NCI-H2107 treated with DMSO at 0.1 percent for 48 hours (cell line): ENCODE results near the gene THTPA.

ENCODE experiments used
- DNase-seq: peaks from one replicate; lab custom pipeline; 2025; ENCODE audit not compliant: unreplicated experiment; lab: John Stamatoyannopoulos, UW

THTPA gene, protein sequence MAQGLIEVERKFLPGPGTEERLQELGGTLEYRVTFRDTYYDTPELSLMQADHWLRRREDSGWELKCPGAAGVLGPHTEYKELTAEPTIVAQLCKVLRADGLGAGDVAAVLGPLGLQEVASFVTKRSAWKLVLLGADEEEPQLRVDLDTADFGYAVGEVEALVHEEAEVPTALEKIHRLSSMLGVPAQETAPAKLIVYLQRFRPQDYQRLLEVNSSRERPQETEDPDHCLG

DNA sequence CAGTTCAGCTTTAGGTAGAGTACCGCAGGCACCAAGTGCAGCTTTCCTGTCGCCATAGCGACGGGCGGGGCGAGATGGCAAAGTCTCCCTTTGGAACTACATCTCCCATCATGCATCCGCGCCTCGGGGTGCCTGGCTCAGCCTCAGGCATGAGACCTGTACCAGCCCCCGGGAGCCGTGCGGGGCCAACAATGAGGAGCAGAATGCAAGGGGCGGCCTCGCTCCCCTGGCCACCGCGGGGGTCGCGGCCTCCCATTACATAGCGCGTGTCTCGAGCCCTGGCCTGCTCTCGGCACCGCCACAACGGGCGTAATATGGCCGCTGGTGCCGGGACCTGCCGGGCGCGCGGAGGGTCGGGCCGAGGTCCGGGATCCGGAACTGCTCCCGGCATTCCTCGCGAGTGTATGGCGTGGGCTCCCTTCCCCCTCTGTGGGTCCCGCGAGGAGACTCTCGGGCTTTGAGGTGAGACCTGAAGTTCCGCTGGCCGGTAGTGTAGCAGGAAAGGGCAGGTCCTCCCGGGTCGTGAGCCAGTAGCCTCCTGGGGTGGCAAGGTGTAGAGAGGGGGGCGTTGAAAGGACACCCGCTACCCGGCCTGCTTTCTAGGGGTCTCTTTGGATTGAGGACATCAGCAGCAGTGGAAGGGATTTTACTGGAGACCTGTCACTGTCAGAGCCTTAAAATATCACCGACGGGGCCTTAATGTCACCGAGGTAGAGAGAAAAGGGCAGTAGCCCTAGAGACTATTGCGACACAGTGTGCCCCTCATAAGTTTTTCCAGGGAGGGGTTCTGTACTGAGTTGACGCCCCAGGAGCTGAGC, at the start of gene THTPA:
THTPA (plus strand) TSS at position 390 of the 818 bp plus-strand sequence. CDS start 487 bp downstream, outside the sequence.
- DNase-seq: peak; percentile 90

- peak; percentile 87 for DNase-seq
These were observed 43.9 kb upstream of the THTPA start for GRCh38 chr14:23512156-23512555.

DNA sequence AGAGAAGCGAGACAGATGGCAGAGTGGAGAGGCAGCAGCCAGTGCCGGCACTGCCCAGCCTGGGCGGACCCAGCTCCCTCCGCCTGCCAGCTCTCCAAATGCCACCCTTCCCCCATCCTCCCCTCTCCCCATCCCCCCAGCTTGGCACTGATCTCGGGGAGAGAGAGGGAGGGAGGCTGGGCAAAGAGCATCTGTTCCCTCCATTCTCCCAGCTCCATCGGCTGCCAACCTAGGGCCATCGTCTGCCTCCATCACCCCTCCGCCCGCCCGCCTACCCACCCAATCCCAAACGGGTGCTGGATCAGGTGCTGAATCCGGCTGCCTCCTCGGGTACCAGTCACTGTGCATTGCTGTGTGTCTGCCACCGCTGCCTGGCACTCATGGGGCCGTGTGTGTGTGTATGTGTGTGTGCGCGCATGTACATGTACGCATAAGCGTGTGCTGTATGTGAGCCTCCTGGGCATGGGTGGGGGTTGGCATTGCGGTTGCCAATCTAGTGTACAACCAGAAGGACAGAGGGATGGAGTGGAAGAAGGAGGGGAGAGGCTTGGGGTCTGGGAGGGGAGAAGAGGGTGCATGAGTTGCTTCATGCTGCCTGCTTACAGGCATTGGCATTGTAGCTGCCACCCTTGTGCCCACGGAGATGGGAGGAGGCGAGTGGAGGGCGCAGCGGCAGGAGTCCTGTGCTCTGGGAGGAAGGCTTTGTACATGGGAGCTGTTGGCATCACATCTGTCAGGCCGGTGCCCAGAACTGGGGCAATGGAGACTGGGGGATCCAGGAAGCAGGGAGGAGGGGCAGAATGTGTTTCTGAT, 42.9 kb upstream of the THTPA start:
- DNase-seq: peak; percentile 77

- DNase-seq: no peak
These were observed 42.0 kb upstream of the THTPA start for GRCh38 chr14:23513818-23514643.

- no peak for DNase-seq
These were observed 41.5 kb upstream of the THTPA start for GRCh38 chr14:23514644-23514957.

DNA sequence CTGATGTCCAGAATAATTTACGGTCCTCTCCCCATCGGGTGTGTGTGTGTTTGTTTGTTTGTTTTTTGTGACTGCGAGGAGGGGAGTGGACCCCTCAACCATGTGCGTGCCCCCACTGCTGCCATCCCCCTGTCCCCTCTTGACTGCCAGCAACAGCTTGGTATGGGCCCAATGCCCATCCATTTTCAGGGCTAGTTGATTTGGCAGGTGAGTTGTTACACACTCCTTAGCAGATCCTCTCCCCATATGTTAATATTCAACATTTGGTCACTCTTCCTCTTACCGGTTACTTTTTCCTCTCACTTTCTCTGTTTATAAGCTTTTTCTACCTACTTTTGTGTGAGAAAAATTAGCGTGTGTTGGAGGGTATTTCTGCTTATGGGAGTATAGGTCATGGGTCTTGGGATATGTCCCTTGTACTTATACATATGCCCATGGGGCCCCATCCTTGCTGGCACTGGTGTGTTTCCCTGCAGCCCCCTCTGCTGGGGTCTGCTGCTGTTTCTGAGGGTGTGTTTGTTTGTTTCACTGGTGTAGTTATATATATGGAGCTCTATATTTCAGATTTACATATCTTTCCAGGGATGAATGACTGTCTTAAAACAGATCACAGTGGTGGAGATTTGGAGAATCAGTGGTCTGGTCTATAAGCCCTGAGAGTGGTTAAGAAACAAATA, 38.3 kb upstream of the THTPA start:
- no peak for DNase-seq

- DNase-seq: no peak
These were observed 37.4 kb upstream of the THTPA start for GRCh38 chr14:23518709-23519108.

- DNase-seq: no peak
These were observed 35.1 kb upstream of the THTPA start for GRCh38 chr14:23520899-23521533.

DNA sequence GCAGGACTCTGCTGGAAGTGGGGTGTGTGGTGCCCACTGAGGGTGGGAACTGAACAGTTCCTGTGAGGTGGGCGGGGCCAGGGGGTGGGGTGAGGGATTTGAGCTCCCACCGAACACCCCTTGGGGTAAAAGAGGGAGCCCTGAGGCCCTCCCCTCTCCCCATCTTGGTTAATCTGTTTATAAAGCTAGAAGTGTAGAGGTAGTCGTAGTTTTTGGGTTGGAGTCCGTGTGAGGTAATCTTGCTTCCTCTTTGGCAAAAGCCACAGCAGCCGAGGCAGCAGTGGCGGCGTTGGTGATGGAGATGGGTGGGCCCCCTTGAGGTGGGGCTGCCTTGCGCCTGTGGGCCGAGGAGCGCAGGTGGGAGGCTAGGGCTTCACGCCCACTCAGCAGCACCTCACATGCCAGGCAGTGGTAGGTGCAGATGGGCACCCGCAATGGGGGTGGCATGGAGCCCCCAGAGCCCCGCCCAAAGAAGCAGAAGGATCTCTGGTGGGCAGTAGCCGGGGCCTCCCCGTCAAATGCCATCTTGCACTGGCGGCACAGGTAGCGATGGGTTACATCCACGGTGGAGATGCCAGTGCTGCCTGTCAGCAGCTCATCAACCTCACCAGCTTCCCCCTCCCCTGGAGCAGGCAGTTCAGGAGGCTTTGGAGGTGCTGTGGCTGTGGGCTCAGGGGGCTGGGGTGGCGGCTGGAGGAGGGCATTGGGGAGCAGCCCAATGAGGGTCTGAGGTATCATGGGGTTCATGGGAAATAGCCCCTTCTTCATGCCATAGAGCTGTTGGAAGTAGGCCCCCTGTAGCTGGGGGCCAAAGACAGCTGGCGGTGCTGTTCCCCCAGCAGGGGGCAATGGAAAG, 34.1 kb upstream of the THTPA start:
- DNase-seq: no peak

DNA sequence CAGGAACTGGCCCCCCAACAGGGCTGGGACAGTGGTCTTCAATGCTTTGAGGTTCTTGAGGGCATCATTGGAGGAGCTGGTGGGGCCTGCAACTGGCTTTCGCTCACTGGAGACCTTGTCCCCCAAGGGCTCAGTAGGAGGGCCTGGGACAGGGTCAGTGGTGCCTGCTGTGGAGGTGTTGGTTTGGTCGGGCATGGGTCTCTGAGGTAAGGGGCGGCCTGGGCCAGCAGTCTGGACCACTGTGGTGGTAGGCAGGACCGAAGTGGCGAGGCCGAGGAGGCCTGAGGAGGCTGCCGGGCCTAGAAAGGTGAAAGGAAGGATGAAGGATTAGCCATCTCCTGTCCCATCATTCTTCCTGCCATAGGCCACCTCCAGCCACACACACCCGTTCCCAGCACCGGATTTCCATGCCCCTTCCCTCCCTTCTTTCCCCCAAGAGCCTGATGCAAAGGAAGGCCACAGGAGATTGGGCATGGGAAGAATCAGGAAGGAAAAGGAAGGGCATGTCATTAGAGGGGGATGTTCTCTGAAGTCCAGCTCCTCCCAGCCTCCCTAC, 33.4 kb upstream of the THTPA start:
- DNase-seq: no peak

GRCh38 chr14:23523229-23524016, 32.6 kb upstream of the THTPA start:
- no peak for DNase-seq

GRCh38 chr14:23524954-23525353, 31.1 kb upstream of the THTPA start:
- DNase-seq: no peak

DNA sequence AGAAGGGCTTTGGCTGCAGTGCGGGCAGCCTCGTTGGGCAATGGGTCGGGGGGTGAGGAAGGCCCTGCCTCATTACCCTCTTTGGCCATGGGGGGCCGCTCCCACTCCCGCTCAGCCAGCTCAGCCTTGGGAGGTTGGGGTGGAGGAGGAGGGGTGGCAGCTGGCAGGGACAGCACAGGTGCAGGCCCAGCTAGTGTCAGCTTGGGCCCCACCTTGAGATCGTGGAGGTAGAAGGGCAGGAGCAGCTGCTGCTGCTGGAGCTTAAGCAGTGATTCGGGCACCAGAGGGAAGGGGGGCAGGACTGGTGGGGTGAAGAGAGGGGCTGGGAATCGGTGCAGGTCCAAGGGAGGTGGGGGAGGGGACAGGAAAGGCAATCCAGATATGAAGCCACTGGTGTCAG, 30.5 kb upstream of the THTPA start:
- no peak for DNase-seq

- no peak for DNase-seq
These were observed 27.5 kb upstream of the THTPA start for GRCh38 chr14:23528555-23528954.

DNA sequence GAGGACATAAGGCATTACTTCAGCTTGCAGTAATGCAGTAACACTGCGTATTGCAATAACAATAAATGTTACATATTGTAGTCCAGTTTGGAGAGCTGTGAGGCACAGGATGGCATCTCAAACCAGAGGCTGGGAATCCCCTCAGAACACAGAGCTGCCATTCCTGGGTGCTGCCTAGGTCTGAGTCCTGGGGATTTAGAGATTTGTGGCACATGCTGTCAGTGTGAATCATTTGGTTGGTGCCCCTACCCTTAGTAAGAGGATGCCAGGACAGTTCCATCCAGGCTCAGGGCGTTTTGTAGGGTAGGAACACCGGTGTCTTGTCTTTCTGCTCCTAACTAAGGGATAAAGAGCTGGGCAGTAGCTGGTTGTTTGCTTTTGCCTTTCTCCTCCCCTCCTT, 27.1 kb upstream of the THTPA start:
- DNase-seq: no peak

DNA sequence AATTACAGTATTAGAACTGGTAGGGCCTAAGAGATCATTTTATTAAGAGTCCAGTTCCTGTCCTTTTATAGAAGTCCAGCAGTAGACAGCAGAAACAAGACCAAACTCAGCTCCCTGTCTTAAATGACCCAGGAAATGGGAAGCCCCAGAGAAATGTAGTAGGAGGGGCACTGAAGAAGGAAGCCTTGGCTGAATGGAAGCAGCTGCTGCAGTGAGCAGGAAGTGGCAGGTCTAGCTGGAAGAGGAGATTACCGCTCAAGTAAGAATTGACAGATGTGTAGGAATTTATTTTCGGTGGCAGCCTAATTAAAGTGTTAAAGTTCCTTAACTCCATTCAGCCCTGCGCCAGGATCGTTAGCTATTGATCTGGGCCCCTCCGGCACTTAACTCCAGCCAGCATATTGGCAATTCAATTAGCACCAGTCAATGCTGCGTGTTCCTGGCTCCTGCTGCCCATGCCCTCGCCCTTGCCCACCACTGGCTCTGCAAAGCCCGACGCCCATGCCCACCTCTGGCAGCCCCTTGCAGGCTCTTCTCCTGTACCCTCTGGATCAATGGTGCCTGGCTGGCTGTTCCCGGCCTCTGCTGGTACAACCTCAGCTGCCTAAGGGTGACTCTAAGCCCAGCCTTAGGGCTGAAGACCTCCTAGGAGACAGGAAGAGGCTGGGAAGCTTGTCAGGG, 25.6 kb upstream of the THTPA start:
- no peak for DNase-seq

- DNase-seq: no peak
These were observed 24.7 kb upstream of the THTPA start for GRCh38 chr14:23531391-23531790.
